HFF-Myc (cell line): ENCODE results near the gene CCNYL1.

Experiments used
- DNase-seq: peaks from one replicate; pipeline ENCODE4 v3.0.0-alpha.2; 2011; ENCODE audit warnings: low read depth; ENCODE audit errors: extremely low read depth
- H3K4me3 ChIP-seq: replicated peaks from 2 replicates; pipeline ENCODE4 v1.5.1; 2011; ENCODE audit warnings: low read depth, mild to moderate bottlenecking, control low read depth, low read length
- TF ChIP-seq, protein P1 (sequence below): IDR thresholded peaks from 2 replicates; pipeline ENCODE4 v1.5.1; 2012; ENCODE audit warnings: mild to moderate bottlenecking, low read depth, low read length, control low read depth; ENCODE audit errors: missing control alignments

The CCNYL1 gene

DNA sequence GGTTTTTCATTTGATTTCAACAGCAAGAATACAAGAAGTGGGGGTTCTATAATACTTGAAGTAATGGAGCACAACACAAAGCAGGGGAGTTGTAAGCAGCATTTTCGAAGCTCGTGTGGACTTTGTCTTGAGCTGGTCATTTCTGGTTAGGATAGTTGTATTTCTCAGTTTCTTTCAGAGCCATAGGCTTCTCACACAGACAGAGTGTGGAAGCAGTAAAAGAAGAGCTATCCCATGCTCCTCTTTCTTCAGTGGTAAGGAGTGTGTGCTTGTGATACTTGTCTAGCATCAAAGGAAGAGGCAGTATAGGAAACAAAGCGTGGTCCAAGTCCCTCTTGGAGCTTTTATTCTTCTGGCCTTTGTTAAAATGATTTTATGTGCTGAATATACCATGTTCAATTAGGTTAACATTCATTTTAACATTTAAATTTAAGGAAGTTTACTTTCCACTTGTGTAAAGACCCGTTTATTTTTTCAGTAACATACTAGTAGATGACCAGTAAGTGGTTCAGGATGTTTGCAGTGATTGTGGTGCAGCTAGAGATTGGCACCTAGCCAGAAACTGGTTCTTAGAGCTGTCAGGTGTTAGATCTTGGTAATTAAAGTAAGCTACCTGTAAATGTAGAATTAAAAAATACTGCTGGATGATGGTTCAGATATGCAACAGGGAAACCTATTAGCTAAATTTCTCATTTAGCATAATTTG is 14.6 kb downstream of the CCNYL1 start:
- TF ChIP-seq, protein P1, sequence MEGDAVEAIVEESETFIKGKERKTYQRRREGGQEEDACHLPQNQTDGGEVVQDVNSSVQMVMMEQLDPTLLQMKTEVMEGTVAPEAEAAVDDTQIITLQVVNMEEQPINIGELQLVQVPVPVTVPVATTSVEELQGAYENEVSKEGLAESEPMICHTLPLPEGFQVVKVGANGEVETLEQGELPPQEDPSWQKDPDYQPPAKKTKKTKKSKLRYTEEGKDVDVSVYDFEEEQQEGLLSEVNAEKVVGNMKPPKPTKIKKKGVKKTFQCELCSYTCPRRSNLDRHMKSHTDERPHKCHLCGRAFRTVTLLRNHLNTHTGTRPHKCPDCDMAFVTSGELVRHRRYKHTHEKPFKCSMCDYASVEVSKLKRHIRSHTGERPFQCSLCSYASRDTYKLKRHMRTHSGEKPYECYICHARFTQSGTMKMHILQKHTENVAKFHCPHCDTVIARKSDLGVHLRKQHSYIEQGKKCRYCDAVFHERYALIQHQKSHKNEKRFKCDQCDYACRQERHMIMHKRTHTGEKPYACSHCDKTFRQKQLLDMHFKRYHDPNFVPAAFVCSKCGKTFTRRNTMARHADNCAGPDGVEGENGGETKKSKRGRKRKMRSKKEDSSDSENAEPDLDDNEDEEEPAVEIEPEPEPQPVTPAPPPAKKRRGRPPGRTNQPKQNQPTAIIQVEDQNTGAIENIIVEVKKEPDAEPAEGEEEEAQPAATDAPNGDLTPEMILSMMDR: no peak
- H3K4me3 ChIP-seq: no peak overlapping the region
- no peak for DNase-seq

DNA sequence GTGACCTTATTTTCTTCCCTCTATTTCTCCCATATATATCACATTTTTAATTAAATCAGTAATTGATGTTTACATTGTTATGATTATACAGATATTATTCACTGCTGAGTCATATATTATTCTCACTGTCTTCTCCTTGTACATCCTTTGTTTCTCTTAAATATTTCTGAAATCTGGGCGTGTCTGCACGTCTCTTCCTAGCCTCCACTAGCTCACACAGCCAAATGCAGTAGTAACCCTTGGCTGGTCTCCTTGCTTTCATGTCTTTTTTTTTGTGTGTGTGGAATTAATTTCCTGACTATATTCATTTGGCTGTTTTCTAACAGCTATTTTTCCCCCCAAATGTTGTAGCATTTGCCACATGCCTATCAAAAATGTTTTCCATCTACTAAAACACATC is 15.8 kb downstream of the CCNYL1 start:
- TF ChIP-seq, protein P1: no peak
- no peak overlapping the region for H3K4me3 ChIP-seq
- no peak for DNase-seq

DNA sequence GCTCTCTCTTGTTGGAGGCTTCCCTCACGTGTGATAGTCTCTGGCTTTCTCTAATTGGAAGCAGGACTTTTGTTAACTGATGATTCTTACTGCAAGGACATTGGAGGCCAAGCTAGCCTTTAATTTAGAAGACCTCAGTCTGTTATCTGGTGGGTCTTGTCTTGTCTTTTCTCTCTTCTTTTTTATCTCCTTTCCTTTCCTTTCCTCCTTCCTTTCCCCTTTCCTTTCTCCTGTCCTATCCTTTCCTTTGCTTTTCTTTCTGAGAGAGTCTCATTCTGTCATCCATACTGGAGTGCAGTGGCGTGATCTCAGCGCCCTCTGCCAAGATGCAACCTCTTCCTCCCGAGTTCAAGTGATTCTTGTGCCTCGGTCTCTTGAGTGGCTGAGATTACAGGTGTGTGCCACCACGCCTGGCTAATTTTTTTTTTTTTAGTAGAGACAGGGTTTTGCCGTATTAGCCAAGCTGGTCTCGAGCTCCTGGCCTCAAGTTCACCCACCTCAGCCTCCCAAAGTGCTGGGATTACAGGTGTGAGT is 18.1 kb downstream of the CCNYL1 start:
- no peak for DNase-seq
- no peak overlapping the region for H3K4me3 ChIP-seq
- TF ChIP-seq, protein P1: no peak

DNA sequence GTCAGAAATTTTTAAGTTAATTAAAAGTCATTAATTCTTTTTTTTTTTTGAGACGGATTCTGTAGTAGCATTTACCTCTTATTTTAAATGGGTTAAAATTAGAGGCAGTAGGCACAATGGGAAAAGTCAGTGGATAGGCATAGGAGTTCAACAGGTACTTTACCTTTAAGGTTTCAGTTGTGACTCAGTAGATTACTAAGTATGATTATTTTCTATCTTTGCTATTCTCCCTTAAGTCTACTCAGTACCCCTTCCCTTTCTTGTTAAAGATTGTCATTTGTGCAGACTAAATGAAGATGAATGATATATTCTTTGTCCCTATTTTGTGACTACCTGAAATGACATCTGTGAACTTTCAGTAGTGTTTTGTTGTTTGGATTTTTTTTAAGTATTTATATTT is 19.7 kb downstream of the CCNYL1 start:
- no peak overlapping the region for H3K4me3 ChIP-seq
- DNase-seq: no peak
- TF ChIP-seq, protein P1: no peak

DNA sequence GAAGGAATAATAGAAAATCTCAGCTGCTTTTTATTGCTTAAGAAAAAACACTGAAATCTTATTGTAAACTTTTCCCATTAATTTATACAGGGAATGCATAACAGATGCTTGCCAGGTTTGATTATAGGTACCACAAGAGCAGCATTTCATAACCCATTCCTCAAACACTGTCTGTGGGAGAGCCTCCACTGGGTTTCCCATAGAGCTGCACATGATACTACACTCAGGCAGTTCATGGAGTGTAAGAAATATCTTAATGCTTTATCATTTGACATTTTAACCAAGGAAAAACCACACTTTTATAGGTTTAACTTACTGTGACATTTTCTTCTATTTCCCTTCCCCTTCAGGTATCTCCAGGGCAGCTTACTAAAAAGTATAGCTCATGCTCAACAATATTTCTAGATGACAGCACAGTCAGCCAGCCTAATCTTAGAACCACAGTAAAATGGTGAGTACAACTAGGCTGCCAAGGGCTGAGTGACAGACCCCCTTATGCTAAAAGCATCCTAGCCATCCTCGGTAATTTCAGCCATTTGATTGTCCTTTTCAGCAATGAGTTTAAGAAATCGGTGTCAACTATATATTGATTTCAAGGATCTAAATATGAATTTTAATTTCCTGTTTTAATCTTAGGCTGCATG is 22.3 kb downstream of the CCNYL1 start:
- DNase-seq: no peak
- TF ChIP-seq, protein P1: no peak

DNA sequence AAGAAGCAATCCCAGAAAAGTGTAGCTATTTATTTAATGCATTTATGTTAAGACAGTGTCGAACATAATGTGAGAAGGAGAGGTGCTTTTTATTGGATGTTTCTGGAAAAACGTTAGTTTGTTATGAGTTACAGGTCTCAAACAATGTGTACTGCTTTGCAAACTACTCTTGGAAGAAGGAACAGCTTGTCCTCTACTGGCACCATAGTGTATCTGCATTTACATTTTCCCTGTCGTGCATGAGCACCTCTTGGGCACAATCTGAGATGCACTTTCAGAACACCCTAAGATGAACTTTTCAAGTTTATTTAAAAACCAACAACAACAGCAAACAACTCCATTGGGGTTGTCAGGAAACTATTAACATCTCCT is 22.8 kb downstream of the CCNYL1 start:
- TF ChIP-seq, protein P1: peak; percentile 33
- DNase-seq: no peak
- H3K4me3 ChIP-seq: no peak overlapping the region

More for the DNA sequence above, 22.3 kb downstream of the CCNYL1 start:
- no peak overlapping the region for H3K4me3 ChIP-seq
